NCI-H1694 treated with DMSO at 0.1 percent for 48 hours (cell line): Measurements from ENCODE around the gene DALRD3.

Source experiments
- DNase-seq: peaks from one replicate; lab custom pipeline; 2025; lab: John Stamatoyannopoulos, UW

Gene DALRD3, protein sequence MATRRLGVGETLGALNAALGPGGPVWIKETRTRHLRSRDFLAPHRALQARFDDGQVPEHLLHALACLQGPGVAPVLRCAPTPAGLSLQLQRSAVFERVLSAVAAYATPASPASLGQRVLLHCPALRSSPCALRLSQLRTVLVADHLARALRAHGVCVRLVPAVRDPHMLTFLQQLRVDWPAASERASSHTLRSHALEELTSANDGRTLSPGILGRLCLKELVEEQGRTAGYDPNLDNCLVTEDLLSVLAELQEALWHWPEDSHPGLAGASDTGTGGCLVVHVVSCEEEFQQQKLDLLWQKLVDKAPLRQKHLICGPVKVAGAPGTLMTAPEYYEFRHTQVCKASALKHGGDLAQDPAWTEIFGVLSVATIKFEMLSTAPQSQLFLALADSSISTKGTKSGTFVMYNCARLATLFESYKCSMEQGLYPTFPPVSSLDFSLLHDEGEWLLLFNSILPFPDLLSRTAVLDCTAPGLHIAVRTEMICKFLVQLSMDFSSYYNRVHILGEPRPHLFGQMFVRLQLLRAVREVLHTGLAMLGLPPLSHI

DNA sequence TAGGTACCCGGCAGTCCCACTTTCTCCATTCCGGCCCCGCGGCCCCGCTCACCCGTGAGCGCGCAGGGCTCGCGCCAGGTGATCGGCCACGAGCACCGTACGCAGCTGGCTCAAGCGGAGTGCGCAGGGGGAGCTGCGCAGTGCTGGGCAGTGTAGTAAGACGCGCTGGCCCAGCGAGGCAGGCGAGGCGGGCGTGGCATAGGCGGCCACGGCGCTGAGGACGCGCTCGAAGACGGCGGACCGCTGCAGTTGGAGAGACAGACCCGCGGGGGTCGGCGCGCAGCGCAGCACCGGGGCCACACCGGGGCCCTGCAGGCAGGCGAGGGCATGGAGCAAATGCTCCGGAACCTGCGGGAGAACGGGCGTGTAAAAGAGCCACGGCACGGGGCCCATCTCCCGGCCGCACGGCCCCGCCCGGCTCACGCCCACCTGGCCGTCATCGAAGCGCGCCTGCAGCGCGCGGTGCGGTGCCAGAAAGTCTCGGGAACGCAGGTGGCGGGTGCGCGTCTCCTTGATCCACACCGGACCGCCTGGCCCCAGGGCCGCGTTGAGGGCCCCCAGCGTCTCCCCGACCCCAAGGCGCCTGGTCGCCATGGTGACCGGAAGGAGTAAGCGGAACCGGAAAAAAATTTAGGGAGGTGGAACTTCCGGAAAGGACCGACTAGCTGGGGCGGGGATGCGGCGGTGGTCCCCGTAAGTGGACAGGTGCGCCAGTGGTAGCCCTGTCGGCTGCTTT lies at the start of gene DALRD3:
Gene DALRD3, minus strand, starts transcription at position 610 of the 736 bp plus-strand sequence. Its CDS starts 16 bp downstream, at position 594.
- DNase-seq, result no peak

DNA sequence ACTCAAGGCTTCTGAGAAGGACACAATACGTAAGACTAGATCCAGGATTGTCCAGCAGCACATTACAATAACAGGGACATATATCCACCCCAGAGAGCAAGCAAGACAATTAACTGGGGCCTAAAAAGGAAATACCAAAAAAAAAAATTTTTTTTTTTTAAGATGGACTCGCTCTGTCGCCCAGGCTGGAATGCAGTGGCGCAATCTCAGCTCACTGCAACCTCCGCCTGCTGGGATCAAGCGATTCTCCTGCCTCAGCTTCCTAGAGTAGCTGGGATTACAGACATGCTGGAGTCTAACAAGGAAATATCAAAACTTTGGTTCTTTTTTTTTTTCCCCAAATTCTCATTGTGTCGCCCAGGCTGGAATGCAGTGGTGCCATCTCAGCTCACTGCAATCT lies 39.6 kb upstream of the DALRD3 start:
- DNase-seq, result no peak

DNA sequence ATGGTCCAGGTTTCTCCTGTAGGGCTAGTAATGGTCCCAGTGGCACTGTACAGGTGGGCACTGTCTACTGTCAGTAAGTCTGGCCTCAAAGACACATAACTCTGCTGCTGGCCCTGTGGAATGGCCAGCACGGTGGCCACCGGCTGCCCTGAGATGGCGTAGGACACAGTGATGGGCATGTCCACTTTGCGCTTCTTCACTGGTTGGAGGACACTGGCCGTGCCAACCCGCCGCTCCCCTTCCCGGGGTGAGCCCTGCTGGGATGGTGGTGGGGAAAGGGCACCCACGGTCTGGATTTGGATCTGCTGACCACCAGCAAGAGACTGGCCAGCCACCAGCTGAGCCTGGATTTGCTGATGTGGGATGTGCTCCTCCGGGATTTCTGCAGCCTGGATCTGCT lies 38.9 kb upstream of the DALRD3 start:
- DNase-seq, result no peak

DNA sequence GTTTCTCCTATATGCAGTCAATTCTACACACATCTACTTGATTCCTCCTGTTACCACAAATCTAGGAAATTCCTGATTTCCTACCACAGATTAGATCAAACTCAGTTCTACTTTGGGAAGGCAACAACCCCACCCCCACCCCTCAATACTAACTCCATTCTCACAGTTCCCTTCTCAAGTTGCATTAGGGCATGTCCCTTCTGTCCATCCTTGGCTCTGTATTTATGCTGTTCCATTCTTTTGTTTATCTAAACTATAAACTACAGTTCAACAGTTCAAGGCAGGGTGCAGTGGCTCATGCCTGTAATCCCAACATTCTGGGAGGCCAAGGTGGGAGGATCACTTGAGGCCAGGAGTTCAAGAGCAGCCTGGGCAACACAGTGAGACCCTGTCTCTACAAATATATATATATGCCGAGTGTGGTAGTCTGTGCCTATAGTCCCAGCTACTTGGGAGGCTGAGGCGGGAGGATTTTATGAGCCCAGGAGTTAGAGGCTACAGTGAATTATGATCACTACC lies 36.0 kb upstream of the DALRD3 start:
- DNase-seq, result no peak

DNA sequence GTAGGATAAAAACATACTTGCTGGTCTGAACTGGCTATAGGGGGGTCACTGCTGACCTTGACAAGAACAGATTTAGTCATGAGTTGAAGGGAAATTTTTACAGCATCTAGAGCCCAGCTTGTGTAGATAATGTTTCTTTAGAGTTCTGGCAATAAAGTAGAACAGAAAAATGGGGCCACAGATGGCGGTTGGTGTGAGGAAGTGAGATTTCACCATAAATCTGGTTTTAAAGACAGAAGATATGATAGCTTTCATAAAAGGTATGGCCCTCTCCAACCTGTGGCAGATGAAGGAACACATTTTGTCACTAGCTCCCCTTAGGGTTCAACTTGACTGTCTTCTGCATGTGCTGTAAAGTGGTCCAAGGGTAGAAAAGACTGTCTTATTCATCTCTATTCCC lies 35.2 kb upstream of the DALRD3 start:
- DNase-seq, result no peak

DNA sequence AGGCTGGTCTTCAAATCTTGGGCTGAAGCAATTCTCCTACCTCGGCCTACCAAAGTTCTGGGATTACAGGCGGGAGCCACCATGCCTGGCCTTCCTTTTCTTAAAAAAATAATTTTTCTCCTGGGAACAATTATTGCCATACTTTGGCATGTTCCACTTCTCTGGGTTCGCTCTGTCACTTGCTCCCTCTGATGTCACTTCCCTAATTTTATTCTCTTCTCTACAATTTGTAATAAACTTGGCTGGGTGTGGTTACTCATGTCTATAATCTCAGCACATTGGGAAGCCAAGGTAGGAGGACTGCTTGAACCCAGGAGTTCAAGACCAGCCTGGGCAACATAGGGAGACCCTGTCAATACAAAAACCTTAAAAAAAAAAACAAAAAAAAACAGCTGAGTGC lies 16.9 kb upstream of the DALRD3 start:
- no peak for DNase-seq

DNA sequence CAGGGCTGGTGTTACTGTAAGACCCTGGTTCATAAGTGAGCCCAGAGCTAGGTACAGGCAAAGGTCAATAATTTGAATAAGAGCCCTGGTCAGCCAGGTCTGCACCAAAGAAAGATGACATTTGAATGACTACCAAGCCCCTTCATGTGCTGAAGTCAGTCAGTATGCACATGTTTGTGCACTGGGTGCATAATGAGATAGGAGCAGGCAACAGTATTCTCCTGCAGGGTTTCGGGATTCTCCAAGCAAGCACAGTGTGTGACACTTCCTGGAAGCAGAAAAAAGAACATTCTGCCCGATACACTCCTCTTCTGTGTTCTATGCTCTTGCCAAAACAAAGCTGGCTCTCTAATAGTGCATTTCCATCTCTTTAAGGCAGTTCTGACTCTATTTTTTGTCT lies 16.3 kb upstream of the DALRD3 start:
- no peak for DNase-seq

DNA sequence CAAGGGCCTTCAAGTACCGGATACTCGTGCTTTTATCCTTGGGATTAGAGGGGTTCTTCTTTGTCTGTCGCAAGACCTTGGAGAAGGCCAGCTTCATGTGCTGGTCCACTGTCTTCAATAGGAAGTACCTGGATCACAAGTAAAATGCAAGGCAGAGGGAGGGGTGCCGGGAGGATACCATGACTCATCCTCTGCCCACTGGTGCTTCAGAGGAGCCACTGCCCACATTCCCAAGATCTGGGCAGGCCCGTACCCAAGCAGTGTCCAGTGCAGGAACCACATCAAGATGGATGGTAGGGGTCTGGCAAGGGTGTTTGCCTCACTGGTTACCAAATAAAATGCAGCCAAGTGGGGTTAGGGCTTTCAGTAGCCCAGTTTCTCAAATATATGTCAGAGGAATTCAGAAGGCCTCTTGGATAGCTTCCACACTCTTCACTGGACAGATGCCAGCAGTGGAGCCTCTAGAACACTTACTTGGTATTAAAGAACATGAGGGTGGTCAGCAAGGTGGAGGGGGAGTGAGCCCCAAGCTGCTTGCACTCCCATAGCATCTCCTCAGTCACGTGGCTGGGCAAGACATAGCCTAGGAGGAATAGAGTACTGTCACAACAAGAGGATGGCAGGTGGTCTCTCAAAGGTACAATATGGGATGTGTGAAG lies 14.4 kb upstream of the DALRD3 start:
- no peak for DNase-seq

DNA sequence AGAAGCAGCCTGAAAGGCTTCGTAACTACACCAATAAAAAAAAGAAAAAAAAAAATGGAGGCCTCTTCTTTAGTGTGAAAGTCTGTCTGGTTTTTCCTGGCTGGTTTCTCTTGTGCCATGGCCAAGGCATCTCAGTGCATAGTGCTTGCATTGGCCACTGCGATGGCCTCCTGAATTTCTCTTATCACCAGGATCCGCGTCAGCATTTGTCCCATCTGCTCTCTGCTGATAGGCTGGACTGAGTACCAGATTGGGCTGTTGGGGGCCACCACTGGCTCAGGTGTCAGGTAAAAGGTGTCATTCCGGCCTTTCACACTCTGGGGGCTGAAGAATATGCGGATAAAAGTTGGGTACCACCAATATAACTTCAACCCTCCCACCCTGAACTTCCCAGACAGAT lies 11.9 kb upstream of the DALRD3 start:
- DNase-seq, result no peak

DNA sequence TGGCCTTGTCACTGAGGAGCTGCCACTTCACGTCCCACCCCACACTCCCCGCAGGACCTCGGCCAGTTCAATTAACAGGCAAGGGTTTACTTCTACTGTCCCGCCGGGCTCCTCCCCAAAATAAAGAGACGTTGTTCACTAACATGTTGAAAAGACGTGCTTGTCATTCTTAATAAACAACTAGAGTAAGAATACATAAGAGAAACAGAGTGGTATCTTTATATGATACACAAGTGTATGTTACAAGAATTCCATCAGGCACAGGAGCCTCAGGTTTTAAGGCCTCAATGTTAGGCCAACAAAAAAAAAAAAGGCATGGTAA lies 11.1 kb upstream of the DALRD3 start:
- no peak for DNase-seq

DNA sequence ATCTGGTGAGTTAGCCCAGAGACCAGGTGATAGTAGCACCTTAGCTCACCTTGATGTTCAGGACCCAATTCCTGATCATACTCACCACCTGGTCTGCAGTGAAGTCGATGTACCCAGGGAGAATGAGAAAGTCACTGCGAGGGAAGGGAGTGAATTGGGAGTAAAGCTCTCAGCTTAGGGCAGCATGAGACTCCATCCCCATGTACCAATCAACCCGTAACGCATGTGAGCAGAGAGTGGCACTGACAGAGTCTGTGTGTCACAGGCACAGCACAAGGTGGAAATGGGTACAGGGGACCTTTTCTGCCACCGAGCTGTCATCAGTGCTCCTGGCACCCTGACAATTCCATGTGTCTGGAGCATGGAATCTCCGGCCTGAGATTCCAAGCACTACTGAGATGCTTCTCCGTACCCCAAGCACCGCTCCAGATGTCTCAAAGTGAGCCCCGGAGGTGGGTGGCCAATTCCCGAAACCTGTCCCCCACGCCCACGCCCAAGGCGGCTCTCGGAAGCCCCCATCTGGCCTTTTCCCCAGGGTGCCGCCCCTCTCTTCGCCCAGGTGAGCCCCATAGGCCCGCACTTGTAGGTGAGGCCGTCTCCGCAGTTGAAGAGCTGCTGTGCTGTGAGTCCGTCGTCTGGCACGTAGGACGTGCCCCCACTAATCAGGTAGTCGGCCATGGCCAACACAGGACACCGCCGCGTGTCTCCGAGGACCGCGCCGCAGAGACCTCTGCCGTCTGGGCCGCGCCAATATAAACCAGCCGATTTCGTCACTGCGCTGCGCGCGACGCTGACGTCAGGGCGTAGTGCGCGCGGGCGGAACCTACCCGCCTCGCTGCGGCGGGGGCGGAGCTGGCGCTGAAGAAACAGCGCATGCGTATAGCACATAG lies 10.5 kb upstream of the DALRD3 start, which contains the start of gene IMPDH2:
Gene IMPDH2, minus strand, starts transcription at position 726 of the 890 bp plus-strand sequence. Its CDS starts 48 bp downstream, at position 678.
- DNase-seq, result peak; percentile 68

DNA sequence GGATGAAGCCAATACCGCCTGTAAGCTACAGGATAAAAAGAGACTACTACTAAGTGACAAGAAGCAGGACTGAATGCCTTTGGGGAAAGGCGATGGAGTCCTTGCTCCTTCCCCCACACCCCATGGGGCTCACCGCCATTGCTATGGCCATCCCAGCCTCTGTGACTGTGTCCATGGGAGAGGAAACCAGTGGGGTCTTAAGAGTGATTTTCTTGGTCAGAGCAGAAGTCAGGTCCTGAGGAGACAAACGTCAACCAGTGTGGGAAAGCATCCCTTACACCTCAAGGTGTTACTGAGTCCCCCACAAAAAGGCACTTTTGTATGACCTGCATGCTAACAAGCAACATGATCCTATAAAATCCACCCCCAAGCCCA lies 9.9 kb upstream of the DALRD3 start:
- no peak for DNase-seq

DNA sequence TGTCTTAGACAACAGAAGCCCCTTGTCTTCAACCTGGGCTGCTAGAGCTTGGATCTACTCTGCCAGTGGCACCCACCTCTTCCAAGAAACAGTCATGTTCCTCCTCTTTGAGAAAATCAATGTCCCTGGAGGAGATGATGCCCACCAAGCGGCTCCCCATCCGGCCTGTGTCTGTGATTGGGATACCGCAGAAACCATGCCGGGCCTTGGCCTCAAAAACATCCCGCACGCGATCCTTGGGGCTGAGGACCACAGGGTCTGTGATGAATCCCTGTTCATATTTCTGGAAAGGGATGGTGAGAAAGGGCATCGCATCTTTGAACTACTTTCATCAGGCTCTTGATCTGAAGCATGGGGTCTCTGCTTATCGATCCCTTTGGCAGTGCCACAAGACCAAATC lies 9.3 kb upstream of the DALRD3 start:
- DNase-seq, result no peak

DNA sequence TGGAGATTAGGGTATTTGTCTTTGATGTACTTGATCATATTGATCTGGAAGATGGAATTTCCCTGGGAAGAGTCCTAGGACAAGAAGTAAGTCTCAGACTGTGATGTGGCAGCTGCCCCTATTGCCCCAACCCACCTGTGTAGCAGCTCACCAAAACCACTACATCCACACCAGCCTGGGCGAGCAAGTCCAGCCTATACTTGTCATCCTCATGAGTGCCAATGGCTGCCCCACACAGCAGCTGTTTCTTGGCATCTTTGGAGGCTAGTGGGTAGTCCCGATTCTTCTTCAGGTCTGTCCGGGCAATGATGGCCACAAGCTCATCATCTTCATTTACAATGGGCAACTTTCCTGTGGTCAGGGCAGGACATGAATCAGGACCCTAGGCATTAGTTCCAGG lies 8.2 kb upstream of the DALRD3 start:
- DNase-seq, result no peak

DNA sequence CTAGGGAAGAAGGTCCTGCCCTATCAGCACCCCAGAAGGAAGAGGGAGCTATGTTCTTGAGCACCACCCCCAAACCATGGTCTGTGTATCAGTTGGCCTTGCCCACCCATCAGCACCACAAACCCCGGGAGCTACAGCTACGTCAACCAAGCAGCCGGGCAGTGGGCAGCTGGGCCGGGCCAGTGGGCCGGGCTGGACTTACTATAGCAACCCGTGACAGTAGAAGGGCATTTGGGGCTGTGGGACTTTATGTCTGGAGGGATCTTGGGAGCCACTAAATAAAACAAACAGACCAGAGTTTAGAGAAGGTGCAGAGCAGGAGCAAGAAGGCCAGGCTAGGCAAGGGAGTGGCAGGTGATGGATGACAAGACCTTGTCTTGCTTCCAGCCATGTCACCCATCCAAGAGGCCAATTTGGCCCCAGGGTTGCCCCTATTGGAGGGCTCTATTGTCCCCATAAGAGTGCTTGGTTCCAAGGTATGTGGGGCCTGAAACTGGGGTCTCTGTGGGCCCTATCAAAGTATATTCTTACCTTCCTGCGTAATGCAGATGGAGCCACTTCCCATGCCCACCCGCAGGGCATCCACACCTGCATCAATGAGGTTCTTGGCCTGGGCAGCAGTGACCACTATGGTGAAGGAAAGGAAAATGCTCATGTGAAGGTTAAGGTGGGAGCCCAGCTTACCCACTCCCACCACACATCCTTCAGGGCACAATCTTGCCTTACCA lies 7.6 kb upstream of the DALRD3 start:
- DNase-seq, result no peak

DNA sequence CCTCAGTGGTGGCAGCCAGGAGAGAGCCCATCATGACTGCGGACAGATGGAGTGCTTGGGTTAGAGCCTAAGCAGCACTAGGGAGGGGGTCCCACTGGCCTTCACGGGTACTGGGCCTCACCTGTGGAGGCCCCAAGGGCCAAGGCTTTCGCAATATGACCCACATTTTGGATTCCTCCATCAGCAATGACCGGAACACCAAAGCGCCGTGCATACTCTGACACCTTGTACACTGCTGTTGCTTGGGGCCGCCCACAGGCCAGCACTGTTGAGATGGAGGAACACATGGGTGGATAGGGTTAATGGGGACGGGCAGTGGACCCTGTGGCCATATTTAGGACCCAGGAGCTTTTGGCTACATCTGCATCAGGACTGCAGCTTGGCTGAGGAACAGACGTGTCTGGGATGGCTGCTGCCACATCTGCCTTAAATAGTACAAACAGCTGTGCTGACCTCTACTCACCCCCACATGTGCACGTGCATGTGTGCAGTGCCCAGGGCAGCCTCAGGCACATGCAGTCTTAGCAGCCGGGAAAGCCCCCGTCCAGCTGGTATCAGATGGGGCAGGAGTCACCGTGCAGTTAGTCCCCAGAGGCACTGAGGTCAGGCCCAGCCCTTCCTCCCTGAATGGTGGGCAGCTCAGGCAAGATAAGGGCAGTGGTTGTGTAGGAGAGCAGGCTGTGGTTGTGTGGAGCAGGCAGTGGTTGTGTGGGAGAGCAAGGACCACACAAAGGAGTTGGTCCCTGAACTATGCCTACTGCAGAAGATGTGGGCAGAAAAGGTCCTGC lies 6.8 kb upstream of the DALRD3 start:
- no peak for DNase-seq

DNA sequence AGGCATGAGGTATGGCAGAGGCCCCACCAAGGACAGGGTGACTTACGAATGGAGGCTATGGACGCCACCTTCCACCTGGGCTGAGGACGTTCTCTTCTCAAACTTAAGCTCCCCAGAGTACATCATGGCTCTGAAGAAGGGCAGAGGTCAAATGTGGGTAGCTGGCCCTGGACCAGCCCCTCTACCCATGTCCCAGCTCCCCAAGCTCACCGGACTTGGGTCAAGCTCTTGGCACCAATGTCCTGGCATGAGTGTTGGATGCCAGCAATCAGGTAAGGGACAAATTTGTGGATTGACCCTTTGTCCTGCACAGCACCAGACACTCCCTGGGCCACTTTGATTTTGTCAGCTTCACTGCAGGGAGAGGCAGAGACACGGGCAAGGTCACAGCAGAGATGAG lies 6.1 kb upstream of the DALRD3 start:
- DNase-seq, result no peak

DNA sequence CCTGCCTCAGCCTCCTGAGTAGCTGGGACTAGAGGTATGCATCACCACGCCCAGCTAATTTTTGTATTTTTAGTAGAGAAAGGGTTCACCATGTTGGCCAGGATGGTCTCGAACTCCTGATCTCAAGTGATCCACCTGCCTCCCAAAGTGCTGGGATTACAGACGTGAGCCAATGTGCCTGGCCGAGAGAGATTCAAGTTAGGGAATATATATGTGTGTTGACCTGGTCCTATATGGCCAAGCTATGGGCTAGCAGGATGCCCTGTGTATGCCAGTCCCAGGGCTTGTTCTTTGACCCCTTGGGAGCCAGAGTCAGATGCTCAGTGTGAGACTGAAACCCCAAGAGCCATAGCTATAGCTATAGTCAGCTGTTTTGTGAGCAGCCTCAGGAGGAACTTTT lies 5.4 kb upstream of the DALRD3 start:
- DNase-seq, result no peak

DNA sequence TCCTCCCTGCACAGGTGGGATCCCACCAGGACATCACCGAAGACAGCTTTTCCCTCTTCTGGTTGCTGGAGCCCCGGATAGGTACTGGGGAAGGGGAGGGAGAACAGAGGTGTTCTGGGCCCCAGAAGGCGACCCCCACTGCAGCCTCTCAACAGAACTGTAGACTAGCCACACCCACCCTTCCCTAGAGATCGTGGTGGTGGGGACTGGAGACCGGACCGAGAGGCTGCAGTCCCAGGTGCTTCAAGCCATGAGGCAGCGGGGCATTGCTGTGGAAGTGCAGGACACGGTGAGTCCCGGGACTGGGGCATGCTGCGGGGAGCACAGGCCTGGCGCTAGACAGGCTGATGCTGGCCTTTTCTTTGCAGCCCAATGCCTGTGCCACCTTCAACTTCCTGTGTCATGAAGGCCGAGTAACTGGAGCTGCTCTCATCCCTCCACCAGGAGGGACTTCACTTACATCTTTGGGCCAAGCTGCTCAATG lies 4.3 kb upstream of the DALRD3 start:
- no peak for DNase-seq
